HK-2 (cell line): ENCODE data around the gene RASSF10.
"Not testable (repeated sequence)": the region's sequence is repeated elsewhere in the genome, so short reads cannot be mapped to it uniquely, and the experiment has no call there.

Source experiments
- DNase-seq: peaks from one replicate; pipeline ENCODE4 v3.0.0-alpha.2; 2018; ENCODE audit not compliant: unreplicated experiment

RASSF10 gene

DNA sequence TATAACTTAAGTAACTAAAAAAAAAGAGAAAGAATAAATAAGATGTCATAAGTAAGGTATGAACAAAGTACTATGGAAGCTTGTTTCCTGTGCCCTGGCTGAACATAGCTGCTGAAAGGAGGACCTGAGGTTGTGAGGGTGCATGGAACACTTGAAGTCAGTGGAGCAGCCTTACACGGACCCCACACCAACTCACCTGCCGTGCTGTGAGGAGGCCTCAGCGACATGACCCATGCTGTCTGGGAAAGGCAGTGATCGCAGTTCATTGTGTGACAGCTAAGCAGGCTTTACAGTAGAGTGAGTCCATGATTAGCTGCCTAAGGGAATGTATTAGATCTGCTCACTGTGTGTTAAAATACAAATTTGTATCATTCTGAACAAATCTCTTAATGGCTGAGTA is 17.6 kb downstream of the RASSF10 start:
- DNase-seq: no peak

DNA sequence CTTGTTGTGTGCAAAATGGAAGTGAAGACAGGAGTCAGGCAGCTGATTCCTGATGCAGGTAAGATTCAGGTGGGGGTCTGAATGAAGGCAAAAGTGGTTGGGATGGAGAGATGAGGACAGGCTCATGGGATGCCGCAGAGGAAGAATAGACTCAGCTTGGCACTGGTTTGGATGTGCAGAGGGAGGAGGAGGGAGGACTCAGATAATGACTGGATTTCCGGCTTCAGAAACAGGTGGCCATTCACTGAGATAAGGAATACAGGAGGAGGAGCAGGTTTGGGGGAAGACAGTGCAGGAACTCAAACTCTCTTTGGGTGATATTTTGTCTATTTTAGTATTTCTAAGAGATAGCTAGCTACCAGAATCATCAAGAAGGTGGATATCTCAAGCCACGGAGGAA is 19.2 kb downstream of the RASSF10 start:
- no peak for DNase-seq

GRCh38 chr11:13029872-13030271 is 20.8 kb downstream of the RASSF10 start:
- no peak for DNase-seq

GRCh38 chr11:13030857-13031256 is 21.7 kb downstream of the RASSF10 start:
- no peak for DNase-seq

- DNase-seq: no peak
Measured at GRCh38 chr11:13031349-13031748, 22.2 kb downstream of the RASSF10 start.

DNA sequence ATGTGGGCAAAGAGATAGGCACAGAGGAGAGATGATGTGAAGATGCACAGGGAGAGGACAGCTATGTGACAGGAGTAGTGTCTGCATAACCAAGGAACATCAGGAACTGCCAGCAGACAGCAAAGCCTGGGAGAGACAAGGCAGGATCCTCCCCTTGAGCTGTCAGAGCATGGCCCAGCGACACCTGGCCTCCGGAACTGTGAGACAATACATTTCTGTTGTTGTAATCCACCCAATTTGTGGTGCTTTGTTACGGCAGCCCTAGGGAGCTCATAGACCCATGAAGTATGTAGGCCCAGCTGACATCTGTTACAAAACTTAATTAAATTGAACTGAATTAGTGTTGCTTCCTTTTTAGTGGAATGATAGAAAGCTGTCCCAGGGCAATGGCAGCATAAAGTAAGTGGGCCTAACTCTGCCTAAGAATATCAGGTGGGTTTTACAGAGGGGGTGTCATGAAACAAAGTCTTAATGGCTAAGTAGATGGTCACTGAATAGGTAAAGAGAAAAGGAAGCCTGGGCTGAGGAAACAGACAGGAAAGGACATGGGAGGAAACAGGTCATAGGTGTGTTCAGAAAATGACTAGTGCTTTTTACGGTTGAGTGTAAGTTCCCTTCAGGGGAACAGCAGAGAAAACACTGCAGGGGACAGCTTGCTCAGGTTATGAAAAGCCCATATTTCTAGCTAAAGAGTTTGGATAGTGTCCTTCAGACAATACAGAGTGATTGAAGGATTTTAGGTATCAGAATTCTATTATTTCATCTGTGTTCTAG is 24.8 kb downstream of the RASSF10 start:
- no peak for DNase-seq

- DNase-seq: no peak
Measured at GRCh38 chr11:13035711-13036110, 26.6 kb downstream of the RASSF10 start.

- no peak for DNase-seq
Measured at GRCh38 chr11:13036235-13036634, 27.1 kb downstream of the RASSF10 start.

GRCh38 chr11:13038366-13038765 is 29.2 kb downstream of the RASSF10 start:
- no peak for DNase-seq

- no peak for DNase-seq
Measured at GRCh38 chr11:13039126-13039525, 30.0 kb downstream of the RASSF10 start.

GRCh38 chr11:13040969-13041561 is 31.9 kb downstream of the RASSF10 start:
- no peak for DNase-seq

DNA sequence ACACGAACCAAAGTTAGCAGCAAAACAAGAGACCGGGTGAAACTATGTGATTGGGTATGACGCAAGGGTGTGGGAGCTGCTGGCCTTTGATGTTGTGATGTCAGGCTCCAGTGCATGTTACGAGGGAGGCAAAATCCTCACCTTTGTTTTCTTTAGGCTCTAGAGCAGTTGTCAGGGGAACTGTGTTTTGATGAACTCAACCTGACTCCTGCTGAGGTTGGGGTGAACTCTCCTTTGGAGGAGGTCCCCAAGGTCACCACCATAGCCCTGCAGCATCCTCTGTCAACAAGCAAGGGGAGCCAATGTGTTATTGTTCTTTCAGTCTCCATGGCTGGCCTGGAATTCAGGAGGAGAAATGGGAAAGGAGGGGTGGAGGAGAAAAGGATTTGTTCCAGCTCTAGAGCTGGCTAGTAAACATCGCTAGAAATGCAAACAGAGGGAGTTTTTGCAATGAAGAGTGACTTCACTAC is 33.8 kb downstream of the RASSF10 start:
- no peak for DNase-seq

- DNase-seq: no peak
Measured at GRCh38 chr11:13043912-13044628, 35.0 kb downstream of the RASSF10 start.

DNA sequence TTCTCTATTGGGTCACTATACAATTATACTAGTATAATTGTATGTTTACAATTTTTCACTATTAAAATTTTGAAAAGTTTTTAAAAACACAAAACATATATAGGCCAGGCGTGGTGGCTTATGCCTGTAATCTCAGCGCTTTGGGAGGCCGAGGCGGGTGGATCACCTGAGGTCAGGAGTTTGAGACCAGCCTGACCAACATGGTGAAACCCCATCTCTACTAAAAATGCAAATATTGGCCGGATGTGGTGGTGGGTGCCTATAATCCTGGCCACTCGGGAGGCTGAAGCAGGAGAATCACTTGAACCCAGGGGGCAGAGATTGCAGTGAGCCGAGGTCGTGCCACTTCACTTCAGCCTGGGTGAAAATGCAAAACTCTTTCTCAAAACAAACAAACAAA is 36.0 kb downstream of the RASSF10 start:
- not testable (repeated sequence) for DNase-seq

- DNase-seq: no peak
Measured at GRCh38 chr11:13045734-13046133, 36.6 kb downstream of the RASSF10 start.

DNA sequence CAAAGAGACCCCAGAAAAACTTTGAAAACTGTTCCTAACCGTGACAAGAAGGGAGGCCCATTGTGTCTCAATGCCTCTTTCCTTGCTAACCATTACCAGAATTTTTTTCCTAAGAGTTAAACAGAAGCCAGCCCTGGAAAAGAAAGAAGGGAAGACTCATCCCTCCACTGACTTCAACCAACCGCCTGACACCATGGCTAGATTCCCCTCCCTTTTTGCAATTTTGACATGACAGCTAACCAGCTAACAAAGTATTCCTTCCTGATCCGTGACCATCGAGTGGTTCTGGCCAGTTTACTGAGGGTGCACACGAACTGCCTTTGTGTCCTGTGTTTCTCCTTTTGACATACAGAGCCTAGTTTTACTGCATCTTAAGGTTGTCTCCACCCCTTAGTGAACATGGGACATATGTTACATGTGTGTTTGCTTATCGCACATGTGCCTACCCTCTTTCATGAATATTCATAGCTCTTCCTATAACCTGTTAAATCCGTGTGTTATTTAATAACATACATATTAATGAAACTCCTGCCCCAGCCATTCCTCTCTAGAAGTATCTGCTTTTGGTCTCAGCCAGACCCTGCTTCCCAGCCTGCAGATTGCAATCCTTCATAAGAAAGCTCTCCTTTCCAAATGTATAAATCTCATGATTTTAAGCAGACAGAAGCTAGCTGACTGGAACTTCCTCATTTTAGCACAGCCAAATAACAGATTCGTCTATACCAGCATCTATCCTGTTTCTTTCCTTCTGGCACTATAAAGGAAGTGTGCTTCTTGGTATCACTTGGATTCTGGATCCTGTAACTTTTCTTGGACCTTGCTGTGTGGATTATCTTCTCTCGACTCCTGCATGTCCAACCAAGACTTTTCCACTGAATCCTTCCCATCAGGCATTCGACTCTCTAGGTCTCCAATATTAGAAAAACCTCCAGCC is 37.8 kb downstream of the RASSF10 start:
- DNase-seq: no peak

- no peak for DNase-seq
Measured at GRCh38 chr11:13047884-13048283, 38.8 kb downstream of the RASSF10 start.

DNA sequence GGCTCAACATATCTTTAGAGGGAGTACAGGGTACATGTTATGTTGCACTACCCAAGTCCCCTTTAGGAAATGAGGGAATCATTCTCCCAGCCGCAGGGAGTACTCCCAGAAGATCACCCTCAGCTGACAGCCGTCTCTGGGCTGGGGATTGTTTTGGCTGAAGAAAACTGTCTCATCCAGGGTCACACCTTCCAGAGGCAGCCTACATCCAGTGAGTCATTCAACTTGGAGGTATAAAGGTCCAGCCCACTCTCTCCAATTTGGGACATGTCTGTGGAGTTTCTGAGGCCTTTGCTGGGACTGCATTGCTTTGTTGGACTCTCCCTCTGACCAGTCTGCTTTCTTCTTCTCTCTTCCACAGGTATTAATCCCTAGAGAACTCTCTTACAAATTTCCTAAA is 42.1 kb downstream of the RASSF10 start:
- DNase-seq: no peak

GRCh38 chr11:13052130-13052571 is 43.0 kb downstream of the RASSF10 start:
- DNase-seq: no peak

DNA sequence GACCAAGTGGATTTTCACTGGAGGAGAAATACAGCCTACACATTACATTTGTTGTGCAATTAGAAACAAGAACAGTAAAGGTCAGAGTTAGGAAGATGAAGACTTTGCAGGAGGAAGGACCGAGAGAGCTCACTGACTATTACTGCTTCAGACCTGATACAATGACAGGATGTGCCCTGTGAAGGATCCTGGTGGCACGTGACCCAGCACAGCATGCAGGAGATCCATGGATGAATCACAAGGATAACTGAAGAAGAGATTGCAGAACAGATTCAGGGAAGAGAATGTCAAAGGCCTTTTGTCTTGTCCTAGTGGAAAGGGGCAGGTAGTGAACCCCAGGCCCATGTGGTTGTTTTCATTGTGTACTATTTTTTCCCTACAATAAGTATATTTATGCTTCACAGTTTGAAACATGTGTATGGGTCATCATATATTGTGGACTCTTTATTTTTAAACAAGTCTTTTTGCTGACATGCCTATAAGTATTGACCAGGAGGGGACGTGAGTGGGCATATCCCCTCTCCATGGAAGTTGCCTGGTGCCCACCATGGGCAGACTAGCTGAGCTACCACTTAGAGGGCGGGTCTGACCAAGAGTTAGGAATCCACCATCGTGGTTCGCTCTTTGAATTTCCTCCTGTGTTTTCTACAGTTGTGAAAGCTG is 44.3 kb downstream of the RASSF10 start:
- DNase-seq: no peak

DNA sequence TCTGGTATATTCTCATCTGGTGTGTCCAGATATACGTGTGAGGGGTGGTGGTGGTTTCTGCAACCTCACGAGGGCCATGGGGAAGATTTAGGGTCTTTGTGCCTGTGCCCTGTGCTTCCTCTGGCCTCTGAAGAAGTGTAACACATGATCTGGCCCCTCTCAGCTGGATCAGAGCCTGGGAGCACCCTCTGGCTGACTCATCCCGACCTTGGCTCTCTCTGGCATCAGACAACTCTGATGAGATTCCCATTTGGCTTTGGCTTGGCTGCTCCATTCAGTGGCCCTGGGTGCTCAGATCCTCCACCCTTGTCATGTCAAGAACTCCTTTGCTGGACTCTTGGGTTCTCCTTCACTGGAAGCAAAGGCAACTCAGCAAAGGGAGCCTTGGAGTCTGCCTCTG is 45.2 kb downstream of the RASSF10 start:
- no peak for DNase-seq
